ENCODE results near the gene ADAM22. TPM values are rescaled to one million over a fixed set of nuclear protein-coding genes. Genes with fewer than 3 reads are reported as not detected.

ADAM22 gene
- total and polyA plus RNA-seq, 10 of the 15 experiments (the other 5 are each of a cell fraction or from before 2014, with no cell fraction given): 1.4 to 24.5 (median 7.6) TPM

GRCh38 chr7:88218836-88219605 lies 285.0 kb downstream of the ADAM22 start:
- Histone ChIP-seq H3K4me3 (peak overlapping the region; percentile 80), H3K79me2 (ENCODE audit: control insufficient read depth, insufficient read depth, low read length) (peaks cover 37% of the 10 kb centered on the region), H3K27me3 (replicated peaks in 1 of 2; ENCODE audit: control insufficient read depth in 2 of 2, insufficient read depth in 2 of 2, low read length in 1 of 2) (no peaks in the 10 kb centered on the region), H4K20me1 (ENCODE audit: control insufficient read depth, insufficient read depth) (no peaks in the 10 kb centered on the region), H2AFZ (ENCODE audit: control insufficient read depth, low read depth, low read length) (no peak overlapping the region), H3K36me3 (ENCODE audit: control insufficient read depth in 2 of 2, insufficient read depth in 2 of 2, low read length in 1 of 2) (peaks cover 6 to 19% of the 10 kb centered on the region in 2 experiments), H3K4me1 (ENCODE audit: control insufficient read depth, insufficient read depth, low read length) (no peaks in the 10 kb centered on the region), H3K9ac (ENCODE audit: control insufficient read depth, insufficient read depth, low read length) (peak overlapping the region; percentile 94), H3K4me2 (ENCODE audit: control insufficient read depth, insufficient read depth) (peak overlapping the region; percentile 53), H3K27ac (ENCODE audit: control insufficient read depth, insufficient read depth) (peak overlapping the region; percentile 74), H3K9me3 (replicated peaks; ENCODE audit: control insufficient read depth, insufficient read depth, low read length) (no peaks in the 10 kb centered on the region)
- ChIA-PET POLR2A (interaction anchor here (0.9 to 3.4 kb wide), 6 partner anchors 10 to 620 kb away, joined by 3 to 19 read pairs (median 8); no protein-coding TSS in a partner anchor), RAD21 (ENCODE audit: unreplicated experiment) (interaction anchor here (0.8 to 6.9 kb wide), 10 partner anchors 14 to 337 kb away, joined by 3 to 52 read pairs (median 4); partner anchors contain the start of gene ADAM22), CTCF (interaction anchor here (0.8 to 3.6 kb wide), 7 partner anchors 13 to 410 kb away, joined by 3 to 15 read pairs (median 6); no protein-coding TSS in a partner anchor), SMC1A (ENCODE audit: uncharacterized antibody, unreplicated experiment) (interaction anchor here (0.6 to 8.4 kb wide), 11 partner anchors 12 to 428 kb away, joined by 3 to 78 read pairs (median 3); no protein-coding TSS in a partner anchor)
- in situ Hi-C loops (cut with MboI): no loop called here
- under 1% methylated on average over 27 of the region's 27 CpGs for WGBS (ENCODE audit: insufficient coverage, insufficient replicate concordance, low lambda C conversion rate, missing lambda C conversion rate)
- DNase-seq (ENCODE audit: low read depth, low spot score): peak; percentile 27
- intact Hi-C loops (cut with micrococcal nuclease; ENCODE audit: unreplicated experiment): loop anchor here (1.0 to 10.0 kb wide), 5 partner anchors 17 to 1064 kb away; partner anchors contain the start of genes DBF4, DMTF1, SLC25A40 and TMEM243
- ATAC-seq: peak; percentile 68
- FAIRE-seq: no peak
- BruUV-seq (replicated peaks): TSS peak; percentile 81
- TF ChIP-seq POLR2A (IDR thresholded peaks at IDR 0.05; ENCODE audit: low read depth, low read length) (peak; percentile 81), NR2C1 (IDR thresholded peaks at IDR 0.05) (no peak), TBL1XR1 (IDR thresholded peaks at IDR 0.05; ENCODE audit: low read depth, low read length) (no peak), BHLHE40 (IDR thresholded peaks at IDR 0.05; ENCODE audit: borderline replicate concordance in 1 of 2, low read depth in 2 of 2, low read length in 1 of 2) (peak in 1 of 2 experiments; percentile 42; a peak in 1 of 4 replicates), TARDBP (IDR thresholded peaks at IDR 0.05; ENCODE audit: borderline replicate concordance) (0 out of 2 replicates have a peak, but pooled peaks have one; percentile 39), TCF7 (IDR thresholded peaks at IDR 0.05; ENCODE audit: borderline replicate concordance) (no peak), EED (IDR thresholded peaks at IDR 0.05; ENCODE audit: low read depth) (peak; percentile 58; the same call in 1 of the 2 replicates)
- TF ChIP-seq, protein P1, sequence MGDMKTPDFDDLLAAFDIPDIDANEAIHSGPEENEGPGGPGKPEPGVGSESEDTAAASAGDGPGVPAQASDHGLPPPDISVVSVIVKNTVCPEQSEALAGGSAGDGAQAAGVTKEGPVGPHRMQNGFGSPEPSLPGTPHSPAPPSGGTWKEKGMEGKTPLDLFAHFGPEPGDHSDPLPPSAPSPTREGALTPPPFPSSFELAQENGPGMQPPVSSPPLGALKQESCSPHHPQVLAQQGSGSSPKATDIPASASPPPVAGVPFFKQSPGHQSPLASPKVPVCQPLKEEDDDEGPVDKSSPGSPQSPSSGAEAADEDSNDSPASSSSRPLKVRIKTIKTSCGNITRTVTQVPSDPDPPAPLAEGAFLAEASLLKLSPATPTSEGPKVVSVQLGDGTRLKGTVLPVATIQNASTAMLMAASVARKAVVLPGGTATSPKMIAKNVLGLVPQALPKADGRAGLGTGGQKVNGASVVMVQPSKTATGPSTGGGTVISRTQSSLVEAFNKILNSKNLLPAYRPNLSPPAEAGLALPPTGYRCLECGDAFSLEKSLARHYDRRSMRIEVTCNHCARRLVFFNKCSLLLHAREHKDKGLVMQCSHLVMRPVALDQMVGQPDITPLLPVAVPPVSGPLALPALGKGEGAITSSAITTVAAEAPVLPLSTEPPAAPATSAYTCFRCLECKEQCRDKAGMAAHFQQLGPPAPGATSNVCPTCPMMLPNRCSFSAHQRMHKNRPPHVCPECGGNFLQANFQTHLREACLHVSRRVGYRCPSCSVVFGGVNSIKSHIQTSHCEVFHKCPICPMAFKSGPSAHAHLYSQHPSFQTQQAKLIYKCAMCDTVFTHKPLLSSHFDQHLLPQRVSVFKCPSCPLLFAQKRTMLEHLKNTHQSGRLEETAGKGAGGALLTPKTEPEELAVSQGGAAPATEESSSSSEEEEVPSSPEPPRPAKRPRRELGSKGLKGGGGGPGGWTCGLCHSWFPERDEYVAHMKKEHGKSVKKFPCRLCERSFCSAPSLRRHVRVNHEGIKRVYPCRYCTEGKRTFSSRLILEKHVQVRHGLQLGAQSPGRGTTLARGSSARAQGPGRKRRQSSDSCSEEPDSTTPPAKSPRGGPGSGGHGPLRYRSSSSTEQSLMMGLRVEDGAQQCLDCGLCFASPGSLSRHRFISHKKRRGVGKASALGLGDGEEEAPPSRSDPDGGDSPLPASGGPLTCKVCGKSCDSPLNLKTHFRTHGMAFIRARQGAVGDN (IDR thresholded peaks at IDR 0.05): peak; percentile 80
- TF ChIP-seq, protein P2, sequence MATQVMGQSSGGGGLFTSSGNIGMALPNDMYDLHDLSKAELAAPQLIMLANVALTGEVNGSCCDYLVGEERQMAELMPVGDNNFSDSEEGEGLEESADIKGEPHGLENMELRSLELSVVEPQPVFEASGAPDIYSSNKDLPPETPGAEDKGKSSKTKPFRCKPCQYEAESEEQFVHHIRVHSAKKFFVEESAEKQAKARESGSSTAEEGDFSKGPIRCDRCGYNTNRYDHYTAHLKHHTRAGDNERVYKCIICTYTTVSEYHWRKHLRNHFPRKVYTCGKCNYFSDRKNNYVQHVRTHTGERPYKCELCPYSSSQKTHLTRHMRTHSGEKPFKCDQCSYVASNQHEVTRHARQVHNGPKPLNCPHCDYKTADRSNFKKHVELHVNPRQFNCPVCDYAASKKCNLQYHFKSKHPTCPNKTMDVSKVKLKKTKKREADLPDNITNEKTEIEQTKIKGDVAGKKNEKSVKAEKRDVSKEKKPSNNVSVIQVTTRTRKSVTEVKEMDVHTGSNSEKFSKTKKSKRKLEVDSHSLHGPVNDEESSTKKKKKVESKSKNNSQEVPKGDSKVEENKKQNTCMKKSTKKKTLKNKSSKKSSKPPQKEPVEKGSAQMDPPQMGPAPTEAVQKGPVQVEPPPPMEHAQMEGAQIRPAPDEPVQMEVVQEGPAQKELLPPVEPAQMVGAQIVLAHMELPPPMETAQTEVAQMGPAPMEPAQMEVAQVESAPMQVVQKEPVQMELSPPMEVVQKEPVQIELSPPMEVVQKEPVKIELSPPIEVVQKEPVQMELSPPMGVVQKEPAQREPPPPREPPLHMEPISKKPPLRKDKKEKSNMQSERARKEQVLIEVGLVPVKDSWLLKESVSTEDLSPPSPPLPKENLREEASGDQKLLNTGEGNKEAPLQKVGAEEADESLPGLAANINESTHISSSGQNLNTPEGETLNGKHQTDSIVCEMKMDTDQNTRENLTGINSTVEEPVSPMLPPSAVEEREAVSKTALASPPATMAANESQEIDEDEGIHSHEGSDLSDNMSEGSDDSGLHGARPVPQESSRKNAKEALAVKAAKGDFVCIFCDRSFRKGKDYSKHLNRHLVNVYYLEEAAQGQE (IDR thresholded peaks at IDR 0.05; ENCODE audit: low read depth, low read length): 0 out of 2 replicates have a peak, but pooled peaks have one; percentile 39
- TF ChIP-seq, protein P3, sequence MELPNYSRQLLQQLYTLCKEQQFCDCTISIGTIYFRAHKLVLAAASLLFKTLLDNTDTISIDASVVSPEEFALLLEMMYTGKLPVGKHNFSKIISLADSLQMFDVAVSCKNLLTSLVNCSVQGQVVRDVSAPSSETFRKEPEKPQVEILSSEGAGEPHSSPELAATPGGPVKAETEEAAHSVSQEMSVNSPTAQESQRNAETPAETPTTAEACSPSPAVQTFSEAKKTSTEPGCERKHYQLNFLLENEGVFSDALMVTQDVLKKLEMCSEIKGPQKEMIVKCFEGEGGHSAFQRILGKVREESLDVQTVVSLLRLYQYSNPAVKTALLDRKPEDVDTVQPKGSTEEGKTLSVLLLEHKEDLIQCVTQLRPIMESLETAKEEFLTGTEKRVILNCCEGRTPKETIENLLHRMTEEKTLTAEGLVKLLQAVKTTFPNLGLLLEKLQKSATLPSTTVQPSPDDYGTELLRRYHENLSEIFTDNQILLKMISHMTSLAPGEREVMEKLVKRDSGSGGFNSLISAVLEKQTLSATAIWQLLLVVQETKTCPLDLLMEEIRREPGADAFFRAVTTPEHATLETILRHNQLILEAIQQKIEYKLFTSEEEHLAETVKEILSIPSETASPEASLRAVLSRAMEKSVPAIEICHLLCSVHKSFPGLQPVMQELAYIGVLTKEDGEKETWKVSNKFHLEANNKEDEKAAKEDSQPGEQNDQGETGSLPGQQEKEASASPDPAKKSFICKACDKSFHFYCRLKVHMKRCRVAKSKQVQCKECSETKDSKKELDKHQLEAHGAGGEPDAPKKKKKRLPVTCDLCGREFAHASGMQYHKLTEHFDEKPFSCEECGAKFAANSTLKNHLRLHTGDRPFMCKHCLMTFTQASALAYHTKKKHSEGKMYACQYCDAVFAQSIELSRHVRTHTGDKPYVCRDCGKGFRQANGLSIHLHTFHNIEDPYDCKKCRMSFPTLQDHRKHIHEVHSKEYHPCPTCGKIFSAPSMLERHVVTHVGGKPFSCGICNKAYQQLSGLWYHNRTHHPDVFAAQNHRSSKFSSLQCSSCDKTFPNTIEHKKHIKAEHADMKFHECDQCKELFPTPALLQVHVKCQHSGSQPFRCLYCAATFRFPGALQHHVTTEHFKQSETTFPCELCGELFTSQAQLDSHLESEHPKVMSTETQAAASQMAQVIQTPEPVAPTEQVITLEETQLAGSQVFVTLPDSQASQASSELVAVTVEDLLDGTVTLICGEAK (IDR thresholded peaks at IDR 0.05; ENCODE audit: borderline replicate concordance): peak; percentile 52; the same call in 1 of the 2 replicates

Measured in GM12878 (cell line).